Endothelial cell of umbilical vein (primary cell): Measurements from ENCODE around the gene CANT1. TPM values are rescaled to one million over a fixed set of nuclear protein-coding genes. Genes with fewer than 3 reads are reported as not detected.

Source experiments
- BruUV-seq: library from RNA; stranded (reverse); fragments of 400-500 nt; replicated peaks from 2 replicates; lab custom pipeline; 2021; lab: Mats Ljungman, UMichigan
- CTCF ChIA-PET: fragments of 300-600, 350-600 bp; sonication (Branson Sonifier 250); formaldehyde crosslinking; loops from one replicate; lab custom pipeline; 2021; ENCODE audit warnings: antibody characterized with exemption, inconsistent platforms; lab: Charles Lee
- POLR2A ChIA-PET: fragments of 300-600, 350-600 bp; sonication (Branson Sonifier 250); formaldehyde crosslinking; loops from one replicate; lab custom pipeline; 2021; ENCODE audit warnings: antibody characterized with exemption, inconsistent platforms; lab: Charles Lee
- DNase-seq: peaks from one replicate; pipeline ENCODE4 v3.0.0-alpha.2; 2011; ENCODE audit warnings: low read depth, low spot score
- FAIRE-seq: peaks from 2 replicates; lab custom pipeline; 2011; peaks lifted over from hg19 to GRCh38; lab: Jason Lieb, UNC
- H2AFZ ChIP-seq: 2 replicates; pipeline ENCODE4 v1.6.0; 2012; ENCODE audit warnings: low read depth, low read length, control low read depth, inconsistent platforms
- H3K27ac ChIP-seq: 2 replicates; pipeline ENCODE4 v1.5.1; 2011; ENCODE audit warnings: low read depth, mild to moderate bottlenecking, control low read depth, low read length, moderate library complexity; ENCODE audit not compliant: insufficient read depth
- H3K27me3 ChIP-seq, 2 experiments: 2 replicates each; pipeline versions ENCODE4 v1.6.0 to v1.6.1; 2011; ENCODE audit warnings: low read length in 2 of 2, mixed read lengths in 1 of 2; ENCODE audit not compliant: control insufficient read depth in 2 of 2, insufficient read depth in 2 of 2
- H3K36me3 ChIP-seq, 2 experiments: 2 replicates in 1 of 2; 3 replicates in 1 of 2; pipeline ENCODE4 v1.5.1; 2011; ENCODE audit warnings: low read length in 2 of 2, mild to moderate bottlenecking in 1 of 2, moderate library complexity in 1 of 2; ENCODE audit not compliant: control insufficient read depth in 2 of 2, insufficient read depth in 2 of 2; ENCODE audit errors: extremely low read depth in 1 of 2
- H3K4me1 ChIP-seq: 3 replicates; pipeline ENCODE4 v1.5.1; 2011; ENCODE audit warnings: mild to moderate bottlenecking, low read length; ENCODE audit not compliant: control insufficient read depth, insufficient read depth; ENCODE audit errors: extremely low read depth
- H3K4me2 ChIP-seq: 2 replicates; pipeline ENCODE4 v1.6.1; 2011; ENCODE audit warnings: low read length, control low read depth, mixed read lengths; ENCODE audit not compliant: insufficient read depth
- H3K4me3 ChIP-seq, 3 experiments: fragments of 200-600 bp in 1 of 3; sonication (generic), shearing (Covaris generic) in 1 of 3; replicated peaks in 1 of 3; 2 replicates each; pipeline ENCODE4 v1.5.1; 2011 to 2016; ENCODE audit warnings: control low read depth in 3 of 3, low read length in 3 of 3, mild to moderate bottlenecking in 2 of 3, inconsistent platforms in 1 of 3, low read depth in 1 of 3, moderate library complexity in 1 of 3; ENCODE audit not compliant: insufficient read depth in 1 of 3
- H3K79me2 ChIP-seq: 2 replicates; pipeline ENCODE4 v1.6.0; 2012; ENCODE audit warnings: low read length, inconsistent platforms; ENCODE audit not compliant: control insufficient read depth, insufficient read depth
- H3K9ac ChIP-seq: replicated peaks from 2 replicates; pipeline ENCODE3; 2011; ENCODE audit warnings: low read length, control low read depth; ENCODE audit not compliant: insufficient read depth; ENCODE audit errors: extremely low read depth
- H3K9me1 ChIP-seq: replicated peaks from 3 replicates; pipeline ENCODE4 v1.6.0; 2011; ENCODE audit warnings: mild to moderate bottlenecking, low read length; ENCODE audit not compliant: control insufficient read depth, insufficient read depth; ENCODE audit errors: extremely low read depth
- H3K9me3 ChIP-seq: replicated peaks from 2 replicates; pipeline ENCODE4 v1.5.1; 2012; ENCODE audit warnings: low read length, inconsistent platforms; ENCODE audit not compliant: control insufficient read depth, insufficient read depth
- H4K20me1 ChIP-seq: replicated peaks from 2 replicates; pipeline ENCODE3; 2011; ENCODE audit warnings: mild to moderate bottlenecking, low read length; ENCODE audit not compliant: control insufficient read depth, insufficient read depth; ENCODE audit errors: extremely low read depth
- CTCF ChIP-seq, 2 donors: IDR thresholded peaks; 1 replicate in 1 of 2; 2 replicates in 1 of 2; pipeline ENCODE4 v1.5.1; 2011; ENCODE audit warnings: low read length in 2 of 2, mild to moderate bottlenecking in 2 of 2, moderate library complexity in 2 of 2, control low read depth in 1 of 2, inconsistent platforms in 1 of 2, low read depth in 1 of 2; ENCODE audit not compliant: insufficient read depth in 1 of 2; ENCODE audit errors: extremely low read depth in 1 of 2
- EZH2 ChIP-seq: IDR thresholded peaks from 2 replicates; pipeline ENCODE4 v1.6.1; 2012; ENCODE audit warnings: borderline replicate concordance, low read depth, mild to moderate bottlenecking, moderate library complexity, low read length, inconsistent platforms; ENCODE audit not compliant: severe bottlenecking
- FOS ChIP-seq: IDR thresholded peaks from 2 replicates; pipeline ENCODE4 v1.6.1; 2011; ENCODE audit warnings: mild to moderate bottlenecking, low read length, moderate library complexity, borderline replicate concordance; ENCODE audit not compliant: insufficient read depth
- GATA2 ChIP-seq: IDR thresholded peaks from 2 replicates; pipeline ENCODE4 v1.7.0; 2011; ENCODE audit warnings: low read depth, mild to moderate bottlenecking, moderate library complexity, mixed read lengths, low read length; ENCODE audit not compliant: insufficient read length, insufficient read depth
- JUN ChIP-seq: IDR thresholded peaks from 2 replicates; pipeline ENCODE4 v1.6.1; 2011; ENCODE audit warnings: borderline replicate concordance, low read depth; ENCODE audit not compliant: insufficient read length, insufficient read depth
- MAX ChIP-seq: IDR thresholded peaks from 2 replicates; pipeline ENCODE4 v1.6.1; 2011; ENCODE audit not compliant: insufficient read depth, insufficient read length
- MYC ChIP-seq: IDR thresholded peaks from one replicate; pipeline ENCODE4 v1.6.1; 2011; ENCODE audit warnings: mild to moderate bottlenecking, low read depth, low read length
- POLR2A ChIP-seq: IDR thresholded peaks from 2 replicates; pipeline ENCODE4 v1.6.1; 2012; ENCODE audit warnings: low read depth, mild to moderate bottlenecking, control low read depth, low read length
- POLR2AphosphoS5 ChIP-seq: IDR thresholded peaks from 2 replicates; pipeline ENCODE4 v1.6.1; 2012; ENCODE audit warnings: low read depth, mild to moderate bottlenecking, control low read depth, low read length, moderate library complexity; ENCODE audit not compliant: insufficient read depth
- dilution Hi-C: fragments of 300-500 bp; cut with MboI; formaldehyde crosslinking; loops from one replicate; pipeline ENCODE4 v1.15.0; 2019; ENCODE audit warnings: low sequenced_read_pairs; ENCODE audit not compliant: extremely low pct_ligation_motif_present
- intact Hi-C: fragments of 100-400 bp; cut with micrococcal nuclease; formaldehyde crosslinking; loops from one replicate; pipeline ENCODE4 v1.10.0; 2022
- polyA plus RNA-seq, 4 experiments: library from polyadenylated mRNA; depleted of rRNA in 3 of 4; stranded (reverse) in 3 of 4; unstranded in 1 of 4; fragments of >200 nt; gene quantifications; 2 replicates each; pipeline versions ENCODE4 v1.2.1 to v1.2.3, GENCODE V29; 2011 to 2012; ENCODE audit warnings: missing spikeins in 1 of 4
- total RNA-seq: library from RNA; stranded (reverse); gene quantifications from 2 replicates; pipeline ENCODE4 v1.2.3, GENCODE V29; 2021

CANT1 gene
- total and polyA plus RNA-seq, 2 donors (not counting 3 experiments of a cell fraction or from before 2014, with no cell fraction given), result 85.0 to 93.6 TPM

GRCh38 chr17:78981010-78981888 is 28.3 kb downstream of the CANT1 start:
- Histone ChIP-seq H2AFZ (no peak overlapping the region), H3K79me2 (no peaks in the 10 kb centered on the region), H3K4me2 (no peak overlapping the region), H3K36me3 (no peaks in the 10 kb centered on the region), H3K9me3 (no peaks in the 10 kb centered on the region), H4K20me1 (no peaks in the 10 kb centered on the region), H3K27me3 (no peaks in the 10 kb centered on the region), H3K27ac (no peak overlapping the region), H3K4me1 (peaks cover 8% of the 10 kb centered on the region), H3K4me3 (no peak overlapping the region), H3K9me1 (no peaks in the 10 kb centered on the region), H3K9ac (no peak overlapping the region)
- dilution Hi-C loops (no loop called here), intact Hi-C loops (no loop called here)
- TF ChIP-seq CTCF (IDR thresholded peaks at IDR 0.05; ENCODE audit: extremely low read depth in 1 of 2, insufficient read depth in 1 of 2, low read depth in 1 of 2, low read length in 2 of 2) (no peak), MYC (no peak), FOS (no peak), MAX (no peak), GATA2 (no peak), JUN (no peak), POLR2A (no peak), EZH2 (no peak), POLR2AphosphoS5 (no peak)
- ChIA-PET POLR2A (no interaction called here), CTCF (interaction anchor here (1.7 kb wide), 1 partner anchor 10 kb away, joined by 4 read pairs; no protein-coding TSS in a partner anchor)
- DNase-seq (no peak), FAIRE-seq (no peak)
- BruUV-seq, result no TSS peak
